Measurements from ENCODE around the gene ZNF292.

DNA sequence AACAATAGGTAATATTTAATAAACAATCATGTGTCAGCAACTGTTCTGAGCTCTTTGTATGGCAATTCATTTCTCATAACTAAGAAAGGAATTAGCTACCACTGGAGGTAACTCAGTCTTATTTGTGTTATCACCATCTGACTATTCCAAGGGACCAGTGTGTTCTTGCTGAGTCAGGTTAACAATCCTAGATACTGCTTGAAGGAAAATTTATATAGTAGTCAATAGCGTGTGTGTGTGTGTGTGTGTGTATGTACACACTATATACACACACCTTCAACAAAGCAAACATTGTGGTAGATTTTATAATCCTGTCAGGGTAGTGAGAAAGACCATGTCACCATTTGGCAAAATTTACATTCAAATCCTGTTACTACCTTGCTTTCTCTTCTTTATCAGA, 121.3 kb downstream of the ZNF292 start:
- TF ChIP-seq CTCF (IDR thresholded peaks at IDR 0.05; ENCODE audit: borderline replicate concordance, extremely low read depth, low read length, poor library complexity, severe bottlenecking), result no peak
- no peak for TF ChIP-seq EZH2 (IDR thresholded peaks at IDR 0.05; ENCODE audit: borderline replicate concordance, low read depth, low read length, severe bottlenecking)
